A673 (cell line): ENCODE measurements around the gene VMAC.

Experiments
- CTCF ChIP-seq: fragments of 300-800, 200-600 bp; sonication (generic); conservative IDR thresholded peaks from 2 replicates; pipeline ENCODE4 v1.5.1; 2017; ENCODE audit warnings: low read depth, mild to moderate bottlenecking, antibody characterized with exemption, low read length, moderate library complexity, mixed read lengths
- EZH2 ChIP-seq: fragments of 200-600 bp; sonication (generic); IDR thresholded peaks from 2 replicates; pipeline ENCODE4 v1.6.1; 2017; ENCODE audit warnings: borderline replicate concordance, low read depth, mild to moderate bottlenecking, mixed read lengths, antibody characterized with exemption, low read length; ENCODE audit not compliant: poor library complexity, severe bottlenecking

DNA sequence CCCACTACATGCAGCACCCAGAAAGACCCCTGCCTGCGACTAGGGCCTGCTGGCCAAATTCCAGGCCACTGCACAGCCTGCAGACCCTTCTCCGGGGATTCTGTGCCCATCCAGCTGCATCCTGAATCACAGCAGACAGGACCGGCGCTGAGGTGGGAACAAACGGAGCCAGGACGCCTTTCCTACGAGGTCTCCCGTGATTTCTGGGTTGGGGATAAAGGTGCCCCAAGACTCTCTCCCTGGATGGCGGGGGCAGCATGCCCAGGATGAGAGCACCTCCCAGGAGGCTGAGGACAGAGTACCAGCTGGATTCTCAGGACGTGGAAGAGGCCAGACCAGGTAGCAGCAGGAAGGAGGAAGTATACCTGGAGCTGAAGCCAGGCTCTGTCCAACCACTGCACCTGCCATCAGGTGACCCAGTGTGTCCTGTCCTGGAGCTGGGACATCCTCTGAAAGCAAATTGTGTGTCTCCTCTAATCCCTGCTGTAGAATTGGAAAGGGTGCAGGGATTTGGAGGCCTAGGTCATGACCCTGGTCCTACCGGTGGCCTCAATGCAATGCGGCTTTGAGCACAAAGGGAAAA, 31.0 kb upstream of the VMAC start:
- TF ChIP-seq CTCF = no peak
- TF ChIP-seq EZH2 = no peak
